ENCODE results near the gene ERMN.

- no peak for TF ChIP-seq POLR2AphosphoS5 (IDR thresholded peaks at IDR 0.05; ENCODE audit: low read depth, low read length)
- no peak for TF ChIP-seq TAF1 (IDR thresholded peaks at IDR 0.05; ENCODE audit: borderline replicate concordance, insufficient read depth, low read length)
- TF ChIP-seq SIN3A (IDR thresholded peaks at IDR 0.05; ENCODE audit: borderline replicate concordance, insufficient read depth, low read length), result no peak
- no peak for TF ChIP-seq REST (IDR thresholded peaks at IDR 0.05; ENCODE audit: insufficient read depth in 1 of 2, low read depth in 2 of 2, low read length in 2 of 2)
- TF ChIP-seq FOXP2 (optimal IDR thresholded peaks at IDR 0.05; ENCODE audit: borderline replicate concordance, extremely low read depth, extremely low read length, insufficient read depth), result no peak
Measured at GRCh38 chr2:157319795-157320194, 5.8 kb downstream of the ERMN start.
